Measurements from ENCODE around the gene TPTE2. TPM values are rescaled to one million over a fixed set of nuclear protein-coding genes. Genes with fewer than 3 reads are reported as not detected.

The TPTE2 gene
- total and polyA plus RNA-seq, 2 experiments from 2014 or later: not detected

DNA sequence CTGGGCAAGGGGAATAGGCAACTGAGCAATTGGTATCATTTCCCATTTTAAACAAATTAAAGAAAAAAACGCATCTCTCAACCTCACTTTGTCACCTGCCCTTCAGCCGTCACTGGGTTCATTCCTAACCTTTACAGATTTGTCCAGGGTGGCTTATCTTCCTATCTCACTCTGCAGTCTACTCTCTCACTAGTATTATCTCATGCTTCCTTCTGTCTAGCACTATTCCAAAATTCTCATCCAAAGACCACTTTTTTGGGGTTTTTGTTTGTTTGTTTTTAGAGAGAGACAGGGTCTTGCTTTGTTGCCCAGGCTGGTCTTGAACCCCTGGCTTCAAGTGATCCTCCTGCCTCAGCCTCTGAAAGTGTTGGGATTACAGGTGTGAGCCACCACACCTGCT, 45.4 kb upstream of the TPTE2 start:
- peaks cover 6% of the 10 kb centered on the region; the same call in 1 of the 2 replicates for H3F3A ChIP-seq (replicated peaks; ENCODE audit: low read depth)
- no peak for ATAC-seq
- no peaks in the 10 kb centered on the region for H3K9me2 ChIP-seq (ENCODE audit: insufficient read depth)
- Mint-ChIP-seq H3K4me1 (no peaks in the 10 kb centered on the region; the same call in 1 of the 3 replicates), H3K4me3 (no peak overlapping the region), H3K27ac (no peak overlapping the region), H3K27me3 (ENCODE audit: insufficient read depth, low read depth, poor library complexity) (peaks cover 10% of the 10 kb centered on the region), H3K36me3 (ENCODE audit: low read depth) (peaks cover 55% of the 10 kb centered on the region), H3K9me3 (peaks cover 64% of the 10 kb centered on the region)
- peaks cover 7% of the 10 kb centered on the region for H3K36me3 ChIP-seq (ENCODE audit: insufficient read depth)
- peaks cover 23% of the 10 kb centered on the region for H3K27me3 ChIP-seq (ENCODE audit: insufficient read depth)
- peaks cover 13% of the 10 kb centered on the region for H3K79me2 ChIP-seq (replicated peaks; ENCODE audit: insufficient read depth)
- DNase-seq (ENCODE audit: low spot score): no peak
- no peak overlapping the region for H3K27ac ChIP-seq (ENCODE audit: low read depth)
- no peak overlapping the region for H3K4me3 ChIP-seq
- H3K4me2 ChIP-seq: no peak overlapping the region
- no peaks in the 10 kb centered on the region for H4K20me1 ChIP-seq (replicated peaks; ENCODE audit: insufficient read depth)
- no peak overlapping the region for H2AFZ ChIP-seq
- no peak for TF ChIP-seq NANOG (IDR thresholded peaks at IDR 0.05; ENCODE audit: borderline replicate concordance)
- no peak for TF ChIP-seq ZNF331 (CRISPR knock-in tag; IDR thresholded peaks at IDR 0.05; ENCODE audit: low read depth)
- TF ChIP-seq, protein P1, sequence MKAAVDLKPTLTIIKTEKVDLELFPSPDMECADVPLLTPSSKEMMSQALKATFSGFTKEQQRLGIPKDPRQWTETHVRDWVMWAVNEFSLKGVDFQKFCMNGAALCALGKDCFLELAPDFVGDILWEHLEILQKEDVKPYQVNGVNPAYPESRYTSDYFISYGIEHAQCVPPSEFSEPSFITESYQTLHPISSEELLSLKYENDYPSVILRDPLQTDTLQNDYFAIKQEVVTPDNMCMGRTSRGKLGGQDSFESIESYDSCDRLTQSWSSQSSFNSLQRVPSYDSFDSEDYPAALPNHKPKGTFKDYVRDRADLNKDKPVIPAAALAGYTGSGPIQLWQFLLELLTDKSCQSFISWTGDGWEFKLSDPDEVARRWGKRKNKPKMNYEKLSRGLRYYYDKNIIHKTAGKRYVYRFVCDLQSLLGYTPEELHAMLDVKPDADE (IDR thresholded peaks at IDR 0.05): no peak
- TF ChIP-seq, protein P2, sequence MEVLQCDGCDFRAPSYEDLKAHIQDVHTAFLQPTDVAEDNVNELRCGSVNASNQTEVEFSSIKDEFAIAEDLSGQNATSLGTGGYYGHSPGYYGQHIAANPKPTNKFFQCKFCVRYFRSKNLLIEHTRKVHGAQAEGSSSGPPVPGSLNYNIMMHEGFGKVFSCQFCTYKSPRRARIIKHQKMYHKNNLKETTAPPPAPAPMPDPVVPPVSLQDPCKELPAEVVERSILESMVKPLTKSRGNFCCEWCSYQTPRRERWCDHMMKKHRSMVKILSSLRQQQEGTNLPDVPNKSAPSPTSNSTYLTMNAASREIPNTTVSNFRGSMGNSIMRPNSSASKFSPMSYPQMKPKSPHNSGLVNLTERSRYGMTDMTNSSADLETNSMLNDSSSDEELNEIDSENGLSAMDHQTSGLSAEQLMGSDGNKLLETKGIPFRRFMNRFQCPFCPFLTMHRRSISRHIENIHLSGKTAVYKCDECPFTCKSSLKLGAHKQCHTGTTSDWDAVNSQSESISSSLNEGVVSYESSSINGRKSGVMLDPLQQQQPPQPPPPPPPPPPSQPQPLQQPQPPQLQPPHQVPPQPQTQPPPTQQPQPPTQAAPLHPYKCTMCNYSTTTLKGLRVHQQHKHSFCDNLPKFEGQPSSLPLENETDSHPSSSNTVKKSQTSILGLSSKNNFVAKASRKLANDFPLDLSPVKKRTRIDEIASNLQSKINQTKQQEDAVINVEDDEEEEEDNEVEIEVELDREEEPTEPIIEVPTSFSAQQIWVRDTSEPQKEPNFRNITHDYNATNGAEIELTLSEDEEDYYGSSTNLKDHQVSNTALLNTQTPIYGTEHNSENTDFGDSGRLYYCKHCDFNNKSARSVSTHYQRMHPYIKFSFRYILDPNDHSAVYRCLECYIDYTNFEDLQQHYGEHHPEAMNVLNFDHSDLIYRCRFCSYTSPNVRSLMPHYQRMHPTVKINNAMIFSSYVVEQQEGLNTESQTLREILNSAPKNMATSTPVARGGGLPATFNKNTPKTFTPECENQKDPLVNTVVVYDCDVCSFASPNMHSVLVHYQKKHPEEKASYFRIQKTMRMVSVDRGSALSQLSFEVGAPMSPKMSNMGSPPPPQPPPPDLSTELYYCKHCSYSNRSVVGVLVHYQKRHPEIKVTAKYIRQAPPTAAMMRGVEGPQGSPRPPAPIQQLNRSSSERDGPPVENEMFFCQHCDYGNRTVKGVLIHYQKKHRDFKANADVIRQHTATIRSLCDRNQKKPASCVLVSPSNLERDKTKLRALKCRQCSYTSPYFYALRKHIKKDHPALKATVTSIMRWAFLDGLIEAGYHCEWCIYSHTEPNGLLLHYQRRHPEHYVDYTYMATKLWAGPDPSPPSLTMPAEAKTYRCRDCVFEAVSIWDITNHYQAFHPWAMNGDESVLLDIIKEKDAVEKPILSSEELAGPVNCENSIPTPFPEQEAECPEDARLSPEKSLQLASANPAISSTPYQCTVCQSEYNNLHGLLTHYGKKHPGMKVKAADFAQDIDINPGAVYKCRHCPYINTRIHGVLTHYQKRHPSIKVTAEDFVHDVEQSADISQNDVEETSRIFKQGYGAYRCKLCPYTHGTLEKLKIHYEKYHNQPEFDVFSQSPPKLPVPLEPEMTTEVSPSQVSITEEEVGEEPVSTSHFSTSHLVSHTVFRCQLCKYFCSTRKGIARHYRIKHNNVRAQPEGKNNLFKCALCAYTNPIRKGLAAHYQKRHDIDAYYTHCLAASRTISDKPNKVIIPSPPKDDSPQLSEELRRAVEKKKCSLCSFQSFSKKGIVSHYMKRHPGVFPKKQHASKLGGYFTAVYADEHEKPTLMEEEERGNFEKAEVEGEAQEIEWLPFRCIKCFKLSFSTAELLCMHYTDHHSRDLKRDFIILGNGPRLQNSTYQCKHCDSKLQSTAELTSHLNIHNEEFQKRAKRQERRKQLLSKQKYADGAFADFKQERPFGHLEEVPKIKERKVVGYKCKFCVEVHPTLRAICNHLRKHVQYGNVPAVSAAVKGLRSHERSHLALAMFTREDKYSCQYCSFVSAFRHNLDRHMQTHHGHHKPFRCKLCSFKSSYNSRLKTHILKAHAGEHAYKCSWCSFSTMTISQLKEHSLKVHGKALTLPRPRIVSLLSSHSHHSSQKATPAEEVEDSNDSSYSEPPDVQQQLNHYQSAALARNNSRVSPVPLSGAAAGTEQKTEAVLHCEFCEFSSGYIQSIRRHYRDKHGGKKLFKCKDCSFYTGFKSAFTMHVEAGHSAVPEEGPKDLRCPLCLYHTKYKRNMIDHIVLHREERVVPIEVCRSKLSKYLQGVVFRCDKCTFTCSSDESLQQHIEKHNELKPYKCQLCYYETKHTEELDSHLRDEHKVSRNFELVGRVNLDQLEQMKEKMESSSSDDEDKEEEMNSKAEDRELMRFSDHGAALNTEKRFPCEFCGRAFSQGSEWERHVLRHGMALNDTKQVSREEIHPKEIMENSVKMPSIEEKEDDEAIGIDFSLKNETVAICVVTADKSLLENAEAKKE (CRISPR knock-in tag; IDR thresholded peaks at IDR 0.05): no peak
- TF ChIP-seq ZNF114 (CRISPR knock-in tag; IDR thresholded peaks at IDR 0.05): no peak
- TF ChIP-seq, protein P3, sequence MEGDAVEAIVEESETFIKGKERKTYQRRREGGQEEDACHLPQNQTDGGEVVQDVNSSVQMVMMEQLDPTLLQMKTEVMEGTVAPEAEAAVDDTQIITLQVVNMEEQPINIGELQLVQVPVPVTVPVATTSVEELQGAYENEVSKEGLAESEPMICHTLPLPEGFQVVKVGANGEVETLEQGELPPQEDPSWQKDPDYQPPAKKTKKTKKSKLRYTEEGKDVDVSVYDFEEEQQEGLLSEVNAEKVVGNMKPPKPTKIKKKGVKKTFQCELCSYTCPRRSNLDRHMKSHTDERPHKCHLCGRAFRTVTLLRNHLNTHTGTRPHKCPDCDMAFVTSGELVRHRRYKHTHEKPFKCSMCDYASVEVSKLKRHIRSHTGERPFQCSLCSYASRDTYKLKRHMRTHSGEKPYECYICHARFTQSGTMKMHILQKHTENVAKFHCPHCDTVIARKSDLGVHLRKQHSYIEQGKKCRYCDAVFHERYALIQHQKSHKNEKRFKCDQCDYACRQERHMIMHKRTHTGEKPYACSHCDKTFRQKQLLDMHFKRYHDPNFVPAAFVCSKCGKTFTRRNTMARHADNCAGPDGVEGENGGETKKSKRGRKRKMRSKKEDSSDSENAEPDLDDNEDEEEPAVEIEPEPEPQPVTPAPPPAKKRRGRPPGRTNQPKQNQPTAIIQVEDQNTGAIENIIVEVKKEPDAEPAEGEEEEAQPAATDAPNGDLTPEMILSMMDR (conservative IDR thresholded peaks at IDR 0.05; ENCODE audit: low read depth in 2 of 2): no peak
- TF ChIP-seq JUNB (IDR thresholded peaks at IDR 0.05; ENCODE audit: unreplicated experiment): no peak
- TF ChIP-seq STAT1 (IDR thresholded peaks at IDR 0.05; ENCODE audit: unreplicated experiment): no peak
- TF ChIP-seq, protein P4, sequence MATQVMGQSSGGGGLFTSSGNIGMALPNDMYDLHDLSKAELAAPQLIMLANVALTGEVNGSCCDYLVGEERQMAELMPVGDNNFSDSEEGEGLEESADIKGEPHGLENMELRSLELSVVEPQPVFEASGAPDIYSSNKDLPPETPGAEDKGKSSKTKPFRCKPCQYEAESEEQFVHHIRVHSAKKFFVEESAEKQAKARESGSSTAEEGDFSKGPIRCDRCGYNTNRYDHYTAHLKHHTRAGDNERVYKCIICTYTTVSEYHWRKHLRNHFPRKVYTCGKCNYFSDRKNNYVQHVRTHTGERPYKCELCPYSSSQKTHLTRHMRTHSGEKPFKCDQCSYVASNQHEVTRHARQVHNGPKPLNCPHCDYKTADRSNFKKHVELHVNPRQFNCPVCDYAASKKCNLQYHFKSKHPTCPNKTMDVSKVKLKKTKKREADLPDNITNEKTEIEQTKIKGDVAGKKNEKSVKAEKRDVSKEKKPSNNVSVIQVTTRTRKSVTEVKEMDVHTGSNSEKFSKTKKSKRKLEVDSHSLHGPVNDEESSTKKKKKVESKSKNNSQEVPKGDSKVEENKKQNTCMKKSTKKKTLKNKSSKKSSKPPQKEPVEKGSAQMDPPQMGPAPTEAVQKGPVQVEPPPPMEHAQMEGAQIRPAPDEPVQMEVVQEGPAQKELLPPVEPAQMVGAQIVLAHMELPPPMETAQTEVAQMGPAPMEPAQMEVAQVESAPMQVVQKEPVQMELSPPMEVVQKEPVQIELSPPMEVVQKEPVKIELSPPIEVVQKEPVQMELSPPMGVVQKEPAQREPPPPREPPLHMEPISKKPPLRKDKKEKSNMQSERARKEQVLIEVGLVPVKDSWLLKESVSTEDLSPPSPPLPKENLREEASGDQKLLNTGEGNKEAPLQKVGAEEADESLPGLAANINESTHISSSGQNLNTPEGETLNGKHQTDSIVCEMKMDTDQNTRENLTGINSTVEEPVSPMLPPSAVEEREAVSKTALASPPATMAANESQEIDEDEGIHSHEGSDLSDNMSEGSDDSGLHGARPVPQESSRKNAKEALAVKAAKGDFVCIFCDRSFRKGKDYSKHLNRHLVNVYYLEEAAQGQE (IDR thresholded peaks at IDR 0.05; ENCODE audit: unreplicated experiment): no peak
- no peak for TF ChIP-seq CREB1 (CRISPR knock-in tag; IDR thresholded peaks at IDR 0.05; ENCODE audit: low read depth)
- no peak for TF ChIP-seq EZH2phosphoT487 (IDR thresholded peaks at IDR 0.05; ENCODE audit: unreplicated experiment)
- TF ChIP-seq POLR2AphosphoS5 (IDR thresholded peaks at IDR 0.05; ENCODE audit: low read depth): no peak
- H3K4me1 ChIP-seq (ENCODE audit: insufficient read depth): no peaks in the 10 kb centered on the region; the same call in 1 of the 2 replicates
